Stimulated activated CD8-positive, alpha-beta memory T cell treated with anti-CD3 and anti-CD28 coated beads, Interleukin-7, amount 100 ng/mL, for 4 hours (primary cell): ENCODE results near the gene CHMP4A.

ENCODE experiments used
- DNase-seq, 2 donors: peaks; one replicate each; pipeline ENCODE4 v3.0.0-alpha.2; 2020; ENCODE audit warnings: low read depth in 2 of 2

Gene CHMP4A

DNA sequence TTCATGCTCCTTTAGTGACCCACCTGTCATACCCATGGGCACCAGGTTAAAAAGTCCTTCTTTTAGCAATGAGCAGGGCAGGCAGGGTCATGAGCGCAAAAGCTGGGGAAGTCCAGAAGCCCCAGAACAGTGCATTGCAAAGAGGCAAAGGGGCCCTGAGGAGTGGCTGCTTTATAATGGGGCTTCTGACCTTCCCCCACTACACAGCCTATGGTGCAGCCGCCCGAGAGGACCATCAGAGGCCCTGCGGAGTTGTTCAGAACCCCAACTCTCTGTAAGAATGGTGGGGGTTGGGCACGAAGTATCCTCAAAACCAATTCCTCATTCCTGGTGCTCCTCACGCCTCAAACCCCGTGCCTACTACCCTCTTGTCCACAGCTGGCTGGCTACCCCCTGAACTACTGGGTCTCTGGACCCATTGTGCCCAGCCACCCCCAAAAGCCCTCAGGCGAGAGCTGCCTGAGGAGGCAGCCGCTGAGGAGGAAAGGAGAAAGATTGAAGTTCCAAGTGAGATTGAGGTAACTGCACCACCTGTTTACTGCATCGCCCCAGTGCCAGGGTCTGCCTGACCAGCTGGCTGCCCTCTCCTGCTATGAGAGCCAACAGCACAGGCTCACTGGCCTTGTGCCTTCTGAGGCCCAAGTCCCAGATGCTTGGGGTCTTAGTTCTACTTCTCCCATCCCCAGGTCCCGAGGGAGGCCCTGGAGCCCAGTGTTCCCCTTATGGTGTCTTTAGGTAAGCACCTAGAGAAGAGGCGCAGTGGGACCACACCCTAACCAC, 34.7 kb downstream of the CHMP4A start:
- DNase-seq: no peak

DNA sequence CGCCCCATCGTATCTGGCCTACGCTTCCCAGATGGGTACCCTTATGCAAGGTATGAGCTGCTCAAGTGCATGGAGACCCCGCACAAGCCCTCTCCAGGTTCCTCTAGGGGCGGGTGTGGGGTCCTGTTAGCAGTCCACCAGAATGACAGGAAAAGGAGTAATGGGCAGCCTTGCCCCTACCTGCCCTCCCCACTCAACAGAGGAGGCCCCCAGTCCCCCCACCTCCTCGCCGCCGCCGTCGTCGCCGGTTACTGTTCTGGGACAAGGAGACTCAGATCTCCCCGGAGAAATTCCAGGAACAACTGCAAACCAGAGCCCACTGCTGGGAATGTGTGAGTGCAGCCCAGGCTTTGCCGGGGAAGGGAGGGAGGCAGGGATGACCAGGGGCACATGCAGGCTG, 35.4 kb downstream of the CHMP4A start:
- DNase-seq: no peak

DNA sequence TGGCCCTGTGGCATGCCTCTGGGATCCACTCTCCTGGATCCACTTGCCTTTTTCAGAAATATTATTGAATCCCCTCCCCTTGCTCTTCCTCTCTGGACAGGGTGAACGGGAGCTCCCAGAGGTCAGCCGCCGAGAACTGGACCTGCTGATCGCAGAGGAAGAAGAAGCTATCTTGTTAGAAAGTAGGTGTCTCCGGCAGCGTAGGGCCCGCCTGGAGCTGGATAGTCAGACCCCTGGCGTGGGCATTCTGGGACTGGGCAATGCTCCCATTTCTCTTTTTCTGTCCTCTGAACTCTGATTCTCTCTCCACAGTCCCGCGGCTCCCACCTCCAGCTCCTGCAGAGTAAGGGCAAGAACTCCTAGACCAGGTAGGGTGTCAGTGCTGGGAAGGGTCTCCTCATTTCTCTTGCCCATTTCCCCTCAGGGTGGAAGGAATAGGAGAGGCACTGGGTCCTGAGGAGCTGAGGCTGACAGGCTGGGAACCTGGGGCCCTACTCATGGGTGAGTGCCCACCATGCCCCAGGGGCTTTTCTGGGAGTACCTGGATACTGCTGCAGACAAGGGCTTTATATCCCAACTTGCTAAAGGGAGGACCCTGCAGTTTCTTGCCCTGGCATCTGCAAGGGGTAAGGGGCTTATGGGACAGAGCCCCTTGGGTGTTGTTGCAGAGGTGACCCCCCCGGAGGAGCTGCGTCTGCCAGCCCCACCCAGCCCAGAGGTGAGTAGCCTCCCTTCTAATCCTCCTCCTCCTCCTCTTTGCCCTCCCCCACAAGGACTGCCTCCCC, 36.1 kb downstream of the CHMP4A start:
- DNase-seq: no peak

DNA sequence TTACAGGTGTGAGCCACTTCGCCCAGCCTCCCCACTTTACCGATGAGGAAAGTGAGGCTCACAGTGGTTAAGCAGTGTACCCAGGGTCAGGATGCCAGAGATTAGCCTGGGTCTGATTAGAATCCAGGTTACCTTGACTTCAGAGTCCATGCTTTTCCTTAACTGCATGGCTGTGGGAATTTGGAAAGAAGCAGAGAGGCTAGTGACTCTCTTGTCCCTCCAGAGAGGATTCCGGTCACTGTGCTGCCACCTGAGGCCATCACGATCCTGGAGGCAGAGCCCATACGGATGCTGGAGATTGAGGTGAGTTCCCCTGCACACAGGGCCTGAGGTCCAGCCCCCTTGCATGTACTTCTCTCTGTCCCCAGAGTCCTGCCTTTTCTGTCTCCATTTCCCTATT, 36.7 kb downstream of the CHMP4A start:
- DNase-seq: no peak

DNA sequence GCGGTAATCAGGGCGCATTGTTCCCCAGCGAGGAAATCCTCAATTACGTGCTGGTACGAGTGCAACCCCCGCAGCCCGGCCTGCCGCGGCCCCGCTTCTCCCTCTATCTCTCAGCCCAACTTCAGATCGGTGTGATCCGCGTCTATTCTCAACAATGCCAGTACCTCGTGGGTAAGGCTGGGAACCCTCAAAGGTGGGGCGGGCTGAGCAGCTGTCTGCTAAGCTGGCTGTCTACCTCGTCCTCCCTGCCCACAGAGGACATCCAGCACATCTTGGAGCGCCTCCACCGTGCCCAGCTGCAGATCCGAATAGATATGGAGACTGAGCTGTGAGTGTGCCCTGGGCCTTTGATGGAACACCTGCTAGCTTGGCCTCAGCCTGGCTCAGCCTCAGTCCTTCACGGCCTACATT, 40.4 kb downstream of the CHMP4A start:
- DNase-seq: no peak

DNA sequence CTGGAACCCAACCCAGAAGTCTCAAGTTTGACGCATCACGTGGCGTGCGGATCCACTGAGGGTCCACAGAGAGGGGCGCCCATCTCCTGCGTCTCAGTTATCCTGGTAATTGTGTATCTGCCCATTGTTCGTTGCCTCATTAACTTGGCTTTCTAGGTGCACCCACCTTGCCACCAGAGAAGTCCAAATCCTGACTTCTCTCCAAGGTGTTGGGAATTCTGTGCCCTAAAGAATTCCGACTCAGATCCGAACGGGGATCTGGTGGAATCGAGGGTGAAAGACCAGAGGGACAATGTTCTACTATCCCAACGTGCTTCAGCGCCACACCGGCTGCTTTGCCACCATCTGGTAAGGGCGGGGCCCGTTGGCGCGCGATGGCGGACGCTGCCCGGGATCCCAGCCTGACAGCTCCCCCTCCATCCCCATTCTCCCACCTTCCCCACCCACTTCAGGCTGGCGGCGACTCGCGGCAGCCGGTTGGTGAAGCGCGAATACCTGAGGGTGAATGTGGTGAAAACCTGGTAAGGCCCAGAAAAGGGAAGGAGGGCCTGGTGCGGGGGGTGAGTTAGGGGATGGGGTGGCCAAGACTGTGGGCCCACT, 40.9 kb downstream of the CHMP4A start:
- no peak for DNase-seq

DNA sequence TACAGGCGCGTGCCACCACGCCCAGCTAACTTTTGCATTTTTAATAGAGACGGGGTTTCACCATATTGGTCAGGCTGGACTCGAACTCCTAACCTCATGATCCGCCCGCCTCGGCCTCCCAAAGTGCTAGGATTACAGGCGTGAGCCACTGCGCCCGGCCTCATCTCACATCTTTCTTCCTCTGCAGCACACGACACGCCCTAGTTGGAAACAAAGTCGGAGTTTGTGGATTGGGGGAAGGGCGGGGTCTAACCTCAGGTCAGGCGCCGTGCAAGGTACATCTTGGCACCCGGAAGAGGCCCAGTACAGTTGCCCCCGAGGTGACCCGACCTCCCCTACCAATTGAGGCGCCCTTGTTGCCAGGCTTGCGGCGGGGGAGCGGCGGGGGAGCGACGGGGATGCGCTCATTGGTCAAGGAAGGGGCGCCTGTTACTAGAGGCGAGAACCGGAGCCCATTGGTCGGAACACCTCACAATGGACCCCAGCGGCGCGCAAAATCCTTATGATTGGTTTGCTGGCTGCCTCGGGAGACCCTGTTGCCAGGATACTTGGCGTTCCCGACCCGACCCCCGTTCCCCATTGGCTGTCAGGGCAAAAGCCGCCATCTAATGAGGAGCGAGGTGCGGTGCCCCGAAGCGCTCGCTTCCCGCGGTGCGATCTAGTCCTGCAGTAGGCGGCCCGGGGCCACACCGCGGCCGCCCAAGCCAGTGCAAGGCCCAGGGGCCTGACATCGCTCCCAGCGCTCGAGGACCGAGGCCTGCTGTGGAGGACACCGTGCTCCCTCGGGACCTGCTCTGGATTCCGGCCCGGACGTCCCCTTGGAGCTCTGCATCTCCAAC, 41.6 kb downstream of the CHMP4A start, which contains the start of gene REC8:
REC8 (plus strand) TSS at position 659 of the 839 bp plus-strand sequence. CDS start 473 bp downstream, outside the sequence.
- DNase-seq: peak; percentile 52 to 59

DNA sequence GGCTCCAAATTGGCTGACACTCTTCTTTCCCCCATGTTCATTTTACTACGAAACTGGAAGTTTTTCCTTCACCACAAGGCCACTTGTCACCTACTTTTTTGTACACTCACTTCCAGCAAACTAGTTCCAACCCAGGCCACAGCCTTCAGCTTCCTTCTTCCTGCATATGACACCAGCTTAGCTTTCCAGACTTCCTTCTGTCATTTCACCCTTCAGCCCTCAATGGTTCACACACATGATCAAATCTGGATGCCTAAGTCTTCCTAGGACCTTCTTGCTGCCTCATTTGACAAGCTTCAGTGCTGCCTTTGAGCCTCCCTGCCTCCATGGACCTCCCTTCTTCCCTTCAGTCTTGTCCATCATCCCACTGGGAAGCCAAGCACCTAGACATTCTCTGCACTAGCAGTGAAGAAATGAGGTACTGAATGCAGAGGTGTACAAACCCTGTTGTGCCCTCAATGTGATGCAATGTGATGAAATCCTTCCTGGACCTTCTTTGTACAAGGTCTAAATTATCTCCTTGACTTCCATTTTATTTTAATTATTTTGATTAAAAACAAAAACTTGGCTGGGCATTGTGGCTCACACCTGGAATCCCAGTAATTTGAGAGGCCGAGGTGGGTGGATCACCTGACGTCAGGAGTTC, 45.7 kb downstream of the CHMP4A start:
- no peak for DNase-seq

DNA sequence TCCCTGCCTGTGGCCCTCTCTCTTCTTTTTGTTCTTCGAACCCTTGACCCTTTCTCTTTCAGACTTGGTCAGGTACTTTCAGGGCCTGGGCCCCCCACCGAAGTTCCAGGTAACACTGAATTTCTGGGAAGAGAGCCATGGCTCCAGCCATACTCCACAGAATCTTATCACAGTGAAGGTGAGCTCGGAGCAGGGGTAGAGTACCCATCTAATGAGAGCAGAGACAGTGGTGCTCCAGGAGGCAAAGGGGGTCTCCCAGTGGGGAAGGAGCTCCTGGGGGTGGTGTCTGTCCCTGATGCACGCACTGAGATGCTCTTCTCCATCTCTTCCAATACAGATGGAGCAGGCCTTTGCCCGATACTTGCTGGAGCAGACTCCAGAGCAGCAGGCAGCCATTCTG, 47.5 kb downstream of the CHMP4A start:
- no peak for DNase-seq

DNA sequence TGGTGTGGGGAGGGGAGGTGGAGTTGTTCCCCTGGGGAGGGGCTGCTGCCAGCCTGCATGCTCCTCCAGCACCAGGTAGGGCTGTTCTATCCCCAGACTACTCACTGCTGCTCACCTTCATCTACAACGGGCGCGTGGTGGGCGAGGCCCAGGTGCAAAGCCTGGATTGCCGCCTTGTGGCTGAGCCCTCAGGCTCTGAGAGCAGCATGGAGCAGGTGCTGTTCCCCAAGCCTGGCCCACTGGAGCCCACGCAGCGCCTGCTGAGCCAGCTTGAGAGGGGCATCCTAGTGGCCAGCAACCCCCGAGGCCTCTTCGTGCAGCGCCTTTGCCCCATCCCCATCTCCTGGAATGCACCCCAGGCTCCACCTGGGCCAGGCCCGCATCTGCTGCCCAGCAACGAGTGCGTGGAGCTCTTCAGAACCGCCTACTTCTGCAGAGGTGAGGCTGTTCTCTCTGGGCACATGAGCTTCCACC, 48.7 kb downstream of the CHMP4A start:
- DNase-seq: no peak

DNA sequence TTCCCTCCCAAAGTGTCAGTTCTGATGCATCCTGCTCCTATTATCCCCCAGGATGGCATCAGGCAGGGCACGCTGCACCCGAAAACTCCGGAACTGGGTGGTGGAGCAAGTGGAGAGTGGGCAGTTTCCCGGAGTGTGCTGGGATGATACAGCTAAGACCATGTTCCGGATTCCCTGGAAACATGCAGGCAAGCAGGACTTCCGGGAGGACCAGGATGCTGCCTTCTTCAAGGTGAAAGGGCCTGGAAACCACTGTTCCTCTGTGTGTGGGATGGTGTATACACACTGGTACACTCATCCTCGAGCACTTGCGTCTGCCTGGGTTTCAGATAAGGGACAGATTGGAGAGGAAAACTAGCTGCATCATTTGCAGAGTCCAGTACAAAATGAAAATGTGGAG, 51.2 kb downstream of the CHMP4A start:
- DNase-seq: no peak

DNA sequence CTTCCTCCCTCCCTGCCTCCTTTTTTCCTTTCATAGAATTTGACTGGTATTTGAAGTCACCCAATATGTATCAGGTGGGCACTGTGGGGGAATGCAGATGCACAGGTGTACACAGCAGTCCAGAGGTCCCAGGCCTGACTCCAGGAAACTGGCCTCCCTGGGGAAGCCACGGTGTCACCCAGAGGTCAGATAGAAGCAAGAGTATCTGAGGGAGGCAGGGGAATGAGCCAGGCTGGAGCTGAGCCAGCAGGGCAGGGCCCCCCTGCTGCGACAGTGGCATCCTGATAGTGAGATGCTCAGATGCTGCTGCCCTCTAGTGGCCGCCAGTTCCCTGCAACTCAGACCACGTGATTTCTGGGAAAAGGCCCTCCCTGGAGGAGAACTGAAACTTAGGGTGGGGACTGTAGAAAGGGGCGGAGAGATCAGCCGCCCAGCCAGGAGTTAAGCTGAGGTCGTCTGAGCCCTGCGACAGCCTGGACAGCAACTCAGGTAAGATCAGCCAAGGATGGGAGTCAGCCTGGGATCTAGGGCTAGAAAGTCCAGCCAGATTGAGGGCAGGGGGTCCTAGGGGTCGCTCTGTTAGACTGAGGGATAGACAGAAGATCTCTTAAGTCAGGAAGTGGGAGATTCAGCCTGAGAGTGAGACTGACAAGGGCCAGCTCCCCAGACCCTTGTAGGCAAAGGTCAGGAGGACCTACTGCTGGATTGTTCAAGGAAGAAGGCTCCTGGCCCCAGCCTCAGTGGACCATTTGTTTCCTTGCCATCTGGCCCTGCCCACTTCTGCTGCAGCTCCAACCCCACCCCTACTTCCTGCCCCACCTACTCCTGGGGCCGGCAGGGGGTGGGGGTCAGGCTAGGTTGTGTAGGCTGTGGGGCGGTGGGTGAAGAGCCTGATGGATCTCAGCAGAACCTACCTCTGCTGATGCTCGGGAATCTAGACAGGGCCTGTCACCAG, 52.2 kb downstream of the CHMP4A start, which contains the start of gene IRF9:
IRF9 (plus strand) TSS at position 416 of the 955 bp plus-strand sequence. CDS start 880 bp downstream, outside the sequence.
- peak; percentile 87 to 96 for DNase-seq

DNA sequence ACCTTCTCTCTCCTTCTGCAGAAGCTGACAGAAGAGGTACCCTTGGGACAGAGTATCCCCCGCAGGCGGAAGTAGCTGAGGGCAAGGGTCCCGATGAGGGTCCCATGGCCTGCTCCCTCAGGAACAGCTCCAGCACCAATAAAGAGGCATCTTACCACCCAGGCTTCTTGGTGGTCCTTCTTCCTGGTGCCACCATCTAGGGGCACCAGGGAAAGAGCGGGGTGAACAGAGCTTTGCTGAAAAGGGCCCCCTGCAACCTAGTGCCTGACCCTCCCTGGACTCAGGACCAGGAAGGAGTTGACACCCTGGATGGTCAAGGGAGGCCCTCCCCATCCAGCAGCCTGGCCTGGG, 52.8 kb downstream of the CHMP4A start:
- DNase-seq: no peak

DNA sequence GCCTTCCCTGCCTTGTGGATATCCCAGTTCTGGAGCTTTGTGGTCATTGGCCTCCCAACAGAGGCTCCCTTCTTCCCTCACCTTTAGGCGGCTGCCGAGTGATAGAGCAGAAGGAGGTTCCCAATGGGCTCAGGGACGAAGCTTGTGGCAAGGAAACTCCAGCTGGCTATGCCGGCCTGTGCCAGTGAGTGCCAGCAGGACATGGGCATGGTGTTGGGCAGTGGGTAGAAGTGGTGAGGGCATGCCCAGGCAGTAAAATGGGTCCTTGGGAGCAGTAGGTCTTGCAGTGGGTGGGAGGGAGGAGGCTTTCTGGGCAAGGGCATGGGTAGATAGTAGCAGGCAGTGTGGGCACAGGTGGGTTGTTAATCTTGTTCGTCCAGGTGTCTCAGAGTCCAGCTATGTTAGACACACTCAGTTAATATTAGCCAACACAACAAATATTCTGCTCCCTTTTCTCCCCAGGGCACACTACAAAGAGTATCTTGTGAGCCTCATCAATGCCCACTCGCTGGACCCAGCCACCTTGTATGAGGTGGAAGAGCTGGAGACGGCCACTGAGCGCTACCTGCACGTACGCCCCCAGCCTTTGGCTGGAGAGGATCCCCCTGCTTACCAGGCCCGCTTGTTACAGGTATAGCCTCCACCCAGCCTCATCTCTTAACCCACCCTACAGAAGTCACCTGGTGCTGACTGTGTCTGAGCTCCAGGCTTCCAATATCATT, 53.4 kb downstream of the CHMP4A start:
- no peak for DNase-seq
